Gastrocnemius medialis (tissue), 4 donors: Measurements from ENCODE around the gene LAMA2. TPM values are rescaled to one million over a fixed set of nuclear protein-coding genes. Genes with fewer than 3 reads are reported as not detected.

Experiments used
- ATAC-seq, 2 donors: fragments of 150-250 bp; one replicate each; pipeline ENCODE4 v1.9.1; 2016
- DNase-seq, 2 donors: peaks; one replicate each; pipeline ENCODE4 v3.0.0-alpha.2; 2019
- H3K27ac ChIP-seq, 4 donors: fragments of 200-600 bp; sonication (generic); 1 replicate in 1 of 4; 2 replicates in 3 of 4; pipeline ENCODE4 v1.5.1; 2016 to 2018; ENCODE audit warnings: mild to moderate bottlenecking in 2 of 4, moderate library complexity in 1 of 4
- H3K27me3 ChIP-seq, 3 donors: fragments of 200-600 bp; sonication (generic) in 2 of 3; 1 replicate in 1 of 3; 2 replicates in 2 of 3; pipeline versions ENCODE4 v1.5.1 to v1.6.0; 2016 to 2019; ENCODE audit warnings: mild to moderate bottlenecking in 1 of 3, moderate library complexity in 1 of 3
- H3K36me3 ChIP-seq, 2 donors: fragments of 200-600 bp; sonication (generic) in 1 of 2; one replicate each; pipeline ENCODE4 v1.5.1; 2017 to 2018
- H3K4me1 ChIP-seq, 2 donors: fragments of 200-600 bp; sonication (generic) in 1 of 2; one replicate each; pipeline ENCODE4 v1.5.1; 2016 to 2017; ENCODE audit warnings: mild to moderate bottlenecking in 2 of 2
- H3K4me3 ChIP-seq, 4 donors: fragments of 200-600 bp; sonication (generic) in 3 of 4; 1 replicate in 1 of 4; 2 replicates in 3 of 4; pipeline ENCODE4 v1.5.1; 2016 to 2019; ENCODE audit warnings: mild to moderate bottlenecking in 2 of 4
- H3K9me3 ChIP-seq, 3 donors: fragments of 200-600 bp; sonication (generic) in 2 of 3; 1 replicate in 1 of 3; 2 replicates in 2 of 3; pipeline ENCODE4 v1.5.1; 2016 to 2019
- CTCF ChIP-seq, 5 experiments: fragments of 450-650 bp in 3 of 5; fragments of 200-600 bp in 2 of 5; sonication (generic) in 2 of 5; IDR thresholded peaks in 4 of 5; conservative IDR thresholded peaks in 1 of 5; 1 replicate in 4 of 5; 2 replicates in 1 of 5; pipeline ENCODE4 v1.5.1; 2016 to 2019; ENCODE audit warnings: antibody characterized with exemption in 5 of 5, mild to moderate bottlenecking in 3 of 5, moderate library complexity in 3 of 5
- POLR2A ChIP-seq, 2 donors: fragments of 450-650 bp; IDR thresholded peaks; one replicate each; pipeline ENCODE4 v1.6.1; 2017; ENCODE audit warnings: antibody characterized with exemption in 2 of 2, mild to moderate bottlenecking in 2 of 2, moderate library complexity in 2 of 2
- in situ Hi-C, 4 donors: fragments of 200-750 bp; cut with MboI; loops; one replicate each; pipeline versions ENCODE4 v1.15.0 to v1.8.0; 2017; ENCODE audit warnings: low sequenced_read_pairs in 4 of 4
- intact Hi-C: fragments of 100-400 bp; cut with DNase I; formaldehyde crosslinking; loops from one replicate; pipeline ENCODE4 v1.15.1; 2023; ENCODE audit warnings: low total_unique reads
- total RNA-seq, 4 donors: library from RNA; depleted of rRNA; stranded (reverse); fragments of >200 nt; gene quantifications; one replicate each; pipeline versions ENCODE4 v1.1.0 to v1.2.3, GENCODE V29; 2016

Gene LAMA2
- total RNA-seq, 4 donors from 2014 or later = 52.9 to 113 (median 71.3) TPM

DNA sequence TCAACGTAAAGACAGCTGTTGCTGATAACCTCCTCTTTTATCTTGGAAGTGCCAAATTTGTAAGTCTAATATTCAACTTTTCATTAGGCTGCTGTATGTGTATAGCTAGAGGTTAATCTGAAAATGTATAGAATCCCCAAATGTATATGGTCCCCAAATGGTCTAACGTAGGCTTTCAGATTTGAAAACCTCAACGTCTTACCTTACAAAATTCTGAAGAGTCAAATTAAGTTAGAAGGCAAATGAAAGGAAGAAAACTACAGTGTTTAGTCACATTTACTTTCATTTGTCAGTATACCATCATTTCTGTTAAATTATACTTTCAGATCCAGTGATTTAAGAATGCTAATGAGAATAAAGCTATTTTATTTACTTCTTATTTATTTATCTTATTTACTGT, 570.1 kb downstream of the LAMA2 start:
- in situ Hi-C loops (no loop called here), intact Hi-C loops (no loop called here)
- no peak overlapping the region for H3K4me3 ChIP-seq
- H3K27me3 ChIP-seq = no peaks in the 10 kb centered on the region
- no peaks in the 10 kb centered on the region for H3K36me3 ChIP-seq
- no peak for ATAC-seq
- no peaks in the 10 kb centered on the region for H3K9me3 ChIP-seq
- H3K27ac ChIP-seq = no peak overlapping the region
- no peaks in the 10 kb centered on the region for H3K4me1 ChIP-seq
- TF ChIP-seq CTCF (IDR thresholded peaks at IDR 0.05 in 4 of 5, conservative IDR thresholded peaks at IDR 0.05 in 1 of 5) (no peak), POLR2A (IDR thresholded peaks at IDR 0.05) (no peak)
- DNase-seq = no peak

- H3K4me1 ChIP-seq = no peaks in the 10 kb centered on the region
- intact Hi-C loops = no loop called here
- H3K27ac ChIP-seq = no peak overlapping the region
- no peaks in the 10 kb centered on the region for H3K9me3 ChIP-seq
- in situ Hi-C loops = no loop called here
- H3K36me3 ChIP-seq = no peaks in the 10 kb centered on the region
- no peak overlapping the region for H3K4me3 ChIP-seq
- DNase-seq (no peak), ATAC-seq (no peak)
- H3K27me3 ChIP-seq = no peaks in the 10 kb centered on the region
- TF ChIP-seq CTCF (IDR thresholded peaks at IDR 0.05 in 4 of 5, conservative IDR thresholded peaks at IDR 0.05 in 1 of 5) (no peak), POLR2A (IDR thresholded peaks at IDR 0.05) (no peak)
Measured at GRCh38 chr6:129454488-129454887, 571.5 kb downstream of the LAMA2 start.

GRCh38 chr6:129455126-129455769, 572.3 kb downstream of the LAMA2 start:
- H3K27ac ChIP-seq = no peak overlapping the region
- H3K36me3 ChIP-seq = peaks cover 0 to 5% of the 10 kb centered on the region in 2 donors
- in situ Hi-C loops = no loop called here
- no peak for TF ChIP-seq POLR2A (IDR thresholded peaks at IDR 0.05)
- no peak for TF ChIP-seq CTCF (IDR thresholded peaks at IDR 0.05 in 4 of 5, conservative IDR thresholded peaks at IDR 0.05 in 1 of 5)
- ATAC-seq (no peak), DNase-seq (no peak)
- no peaks in the 10 kb centered on the region for H3K27me3 ChIP-seq
- intact Hi-C loops = no loop called here
- H3K4me3 ChIP-seq = no peak overlapping the region
- H3K9me3 ChIP-seq = no peaks in the 10 kb centered on the region
- no peaks in the 10 kb centered on the region for H3K4me1 ChIP-seq

DNA sequence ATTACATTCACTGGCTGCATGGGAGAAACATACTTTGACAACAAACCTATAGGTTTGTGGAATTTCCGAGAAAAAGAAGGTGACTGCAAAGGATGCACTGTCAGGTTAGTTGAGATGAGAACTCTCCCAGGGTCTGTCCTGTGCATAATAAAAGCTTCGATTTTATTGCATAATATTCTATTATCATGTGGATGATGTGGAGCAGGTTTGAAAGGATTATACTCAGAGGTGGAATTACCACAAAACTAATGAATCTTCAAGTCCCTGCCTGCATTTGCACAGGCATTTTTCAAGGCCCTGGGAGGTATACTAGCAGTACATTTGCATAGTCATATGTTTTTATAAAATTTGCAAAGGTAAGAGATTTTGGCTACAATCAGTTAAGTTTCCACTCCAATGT, 577.3 kb downstream of the LAMA2 start:
- H3K27me3 ChIP-seq = no peaks in the 10 kb centered on the region
- peaks cover 0 to 15% of the 10 kb centered on the region in 2 donors for H3K36me3 ChIP-seq
- no peaks in the 10 kb centered on the region for H3K4me1 ChIP-seq
- intact Hi-C loops (no loop called here), in situ Hi-C loops (no loop called here)
- H3K9me3 ChIP-seq = no peaks in the 10 kb centered on the region
- H3K4me3 ChIP-seq = no peak overlapping the region
- TF ChIP-seq POLR2A (IDR thresholded peaks at IDR 0.05) (no peak), CTCF (IDR thresholded peaks at IDR 0.05 in 4 of 5, conservative IDR thresholded peaks at IDR 0.05 in 1 of 5) (no peak)
- DNase-seq = no peak
- ATAC-seq = no peak
- no peak overlapping the region for H3K27ac ChIP-seq
